Activated CD8-positive, alpha-beta T cell treated with anti-CD3 and anti-CD28 coated beads for 36 hours (primary cell): Measurements from ENCODE around the gene HEATR5A. TPM values are rescaled to one million over a fixed set of nuclear protein-coding genes. Genes with fewer than 3 reads are reported as not detected.

Source experiments
- ATAC-seq: fragments of 200-7000 bp; cut with Tn5 transposase; one replicate; pipeline ENCODE4 v1.10.0; 2021; ENCODE audit warnings: mild to moderate bottlenecking, moderate library complexity
- CTCF ChIA-PET: fragments of 350-600 bp; sonication (Branson Sonifier 250); formaldehyde crosslinking; loops from one replicate; lab custom pipeline; 2021; ENCODE audit warnings: antibody characterized with exemption; lab: Charles Lee
- POLR2A ChIA-PET: fragments of 350-600 bp; sonication (Branson Sonifier 250); formaldehyde crosslinking; loops from one replicate; lab custom pipeline; 2021; ENCODE audit warnings: antibody characterized with exemption; lab: Charles Lee
- DNase-seq: peaks from one replicate; pipeline ENCODE4 v3.0.0-alpha.2; 2020
- H3K27ac Mint-ChIP-seq: one replicate; pipeline ENCODE4 v1.8.0; 2021; ENCODE audit warnings: mild to moderate bottlenecking, mixed read lengths
- H3K27me3 Mint-ChIP-seq: one replicate; pipeline ENCODE4 v1.8.0; 2021; ENCODE audit warnings: mixed read lengths
- H3K36me3 Mint-ChIP-seq: one replicate; pipeline ENCODE4 v1.8.0; 2021; ENCODE audit warnings: low read depth, mixed read lengths
- H3K4me1 Mint-ChIP-seq: one replicate; pipeline ENCODE4 v1.8.0; 2021; ENCODE audit warnings: low read depth, mixed read lengths
- H3K4me3 Mint-ChIP-seq: one replicate; pipeline ENCODE4 v1.8.0; 2021; ENCODE audit warnings: mild to moderate bottlenecking, moderate library complexity, mixed read lengths
- H3K9me3 Mint-ChIP-seq: one replicate; pipeline ENCODE4 v1.8.0; 2021; ENCODE audit warnings: mixed read lengths
- CTCF ChIP-seq: fragments of 200-600 bp; IDR thresholded peaks from one replicate; pipeline ENCODE4 v1.8.0; 2022; ENCODE audit warnings: antibody characterized with exemption, mild to moderate bottlenecking
- intact Hi-C: fragments of 100-400 bp; cut with micrococcal nuclease; formaldehyde crosslinking; loops from one replicate; pipeline ENCODE4 v1.10.0; 2022
- total RNA-seq, 2 experiments: library from RNA; stranded (reverse); gene quantifications; one replicate each; pipeline ENCODE4 v1.2.3, GENCODE V29; 2021

HEATR5A gene
- total RNA-seq, 2 experiments from 2014 or later = 12.7 to 15.7 TPM

- no peaks in the 10 kb centered on the region for H3K9me3 Mint-ChIP-seq
- ATAC-seq (no peak), DNase-seq (no peak)
- no peak for TF ChIP-seq CTCF
- intact Hi-C loops = no loop called here
- H3K36me3 Mint-ChIP-seq = peaks cover 4% of the 10 kb centered on the region
- no peak overlapping the region for H3K27ac Mint-ChIP-seq
- H3K4me1 Mint-ChIP-seq = peaks cover 5% of the 10 kb centered on the region
- no peaks in the 10 kb centered on the region for H3K27me3 Mint-ChIP-seq
- ChIA-PET POLR2A (no interaction called here), CTCF (interaction anchor here (1.1 to 1.6 kb wide), 2 partner anchors 13 to 24 kb away, joined by 3 to 5 read pairs; no protein-coding TSS in a partner anchor)
- H3K4me3 Mint-ChIP-seq = no peak overlapping the region
These were observed 14.6 kb downstream of the HEATR5A start for GRCh38 chr14:31405599-31406232.

GRCh38 chr14:31405106-31405505 is 15.2 kb downstream of the HEATR5A start:
- Mint-ChIP-seq H3K4me3 (no peak overlapping the region), H3K36me3 (peaks cover 5% of the 10 kb centered on the region), H3K4me1 (peaks cover 7% of the 10 kb centered on the region), H3K27ac (no peak overlapping the region), H3K27me3 (no peaks in the 10 kb centered on the region), H3K9me3 (no peaks in the 10 kb centered on the region)
- intact Hi-C loops = no loop called here
- no peak for TF ChIP-seq CTCF
- DNase-seq = no peak
- ChIA-PET POLR2A (no interaction called here), CTCF (interaction anchor here (1.1 to 1.6 kb wide), 2 partner anchors 14 to 24 kb away, joined by 3 to 5 read pairs; no protein-coding TSS in a partner anchor)
- no peak for ATAC-seq

GRCh38 chr14:31403707-31404106 is 16.6 kb downstream of the HEATR5A start:
- Mint-ChIP-seq H3K4me3 (no peak overlapping the region), H3K27me3 (no peaks in the 10 kb centered on the region), H3K9me3 (no peaks in the 10 kb centered on the region), H3K27ac (no peak overlapping the region), H3K4me1 (peaks cover 9% of the 10 kb centered on the region), H3K36me3 (peaks cover 7% of the 10 kb centered on the region)
- CTCF ChIA-PET = interaction anchor here (1.3 kb wide), 1 partner anchor 11 kb away, joined by 3 read pairs; no protein-coding TSS in a partner anchor
- ATAC-seq (no peak), DNase-seq (no peak)
- POLR2A ChIA-PET = no interaction called here
- intact Hi-C loops = no loop called here
- TF ChIP-seq CTCF = no peak

DNA sequence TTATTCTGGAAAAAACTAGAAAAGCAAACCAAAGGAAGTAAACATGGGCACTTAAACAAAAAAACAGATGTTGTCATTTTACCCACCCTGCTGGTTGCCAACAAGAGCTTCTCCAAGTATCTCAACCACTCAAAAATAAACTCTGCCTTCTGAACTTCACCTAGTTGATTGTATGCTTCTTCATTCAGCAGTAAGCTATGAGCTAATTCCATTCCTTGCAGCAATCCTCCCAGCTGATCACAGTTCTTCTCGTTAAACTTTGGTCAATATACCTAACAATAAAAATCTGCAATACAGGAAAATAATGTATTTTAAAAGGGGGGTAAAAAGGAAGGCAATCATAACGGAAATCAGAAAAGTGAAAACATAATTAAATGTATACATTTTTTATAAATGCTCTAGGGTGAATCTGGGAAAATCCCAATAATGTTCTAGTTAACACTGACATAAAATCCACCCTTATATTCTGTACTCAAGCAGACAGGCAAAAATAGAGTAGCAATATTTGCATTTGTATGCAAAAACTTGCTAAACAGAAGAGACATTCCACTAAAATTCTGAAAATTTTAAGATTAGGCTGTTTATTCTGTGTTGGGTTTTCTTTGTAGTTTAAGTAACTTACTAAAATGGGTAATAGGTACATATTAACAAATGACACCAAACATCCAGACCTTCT is 17.4 kb downstream of the HEATR5A start:
- ATAC-seq (no peak), DNase-seq (no peak)
- peaks cover 8% of the 10 kb centered on the region for H3K36me3 Mint-ChIP-seq
- ChIA-PET CTCF (interaction anchor here (1.0 kb wide), 1 partner anchor 18 kb away, joined by 3 read pairs; the partner anchor contains the start of gene HEATR5A), POLR2A (no interaction called here)
- H3K27ac Mint-ChIP-seq = no peak overlapping the region
- no peak for TF ChIP-seq CTCF
- intact Hi-C loops = no loop called here
- no peaks in the 10 kb centered on the region for H3K9me3 Mint-ChIP-seq
- no peak overlapping the region for H3K4me3 Mint-ChIP-seq
- no peaks in the 10 kb centered on the region for H3K27me3 Mint-ChIP-seq
- H3K4me1 Mint-ChIP-seq = peaks cover 6% of the 10 kb centered on the region

GRCh38 chr14:31401369-31401932 is 18.9 kb downstream of the HEATR5A start:
- Mint-ChIP-seq H3K27me3 (no peaks in the 10 kb centered on the region), H3K27ac (no peak overlapping the region), H3K4me1 (peaks cover 6% of the 10 kb centered on the region), H3K4me3 (no peak overlapping the region), H3K9me3 (no peaks in the 10 kb centered on the region), H3K36me3 (peaks cover 10% of the 10 kb centered on the region)
- DNase-seq (no peak), ATAC-seq (no peak)
- TF ChIP-seq CTCF = no peak
- CTCF ChIA-PET = interaction anchor here (0.8 kb wide), 1 partner anchor 18 kb away, joined by 3 read pairs; no protein-coding TSS in a partner anchor
- POLR2A ChIA-PET = no interaction called here
- intact Hi-C loops = no loop called here
